ENCODE measurements around the gene TXLNB.
"Not testable (repeated sequence)": the region's sequence is repeated elsewhere in the genome, so short reads cannot be mapped to it uniquely, and the experiment has no call there.

DNA sequence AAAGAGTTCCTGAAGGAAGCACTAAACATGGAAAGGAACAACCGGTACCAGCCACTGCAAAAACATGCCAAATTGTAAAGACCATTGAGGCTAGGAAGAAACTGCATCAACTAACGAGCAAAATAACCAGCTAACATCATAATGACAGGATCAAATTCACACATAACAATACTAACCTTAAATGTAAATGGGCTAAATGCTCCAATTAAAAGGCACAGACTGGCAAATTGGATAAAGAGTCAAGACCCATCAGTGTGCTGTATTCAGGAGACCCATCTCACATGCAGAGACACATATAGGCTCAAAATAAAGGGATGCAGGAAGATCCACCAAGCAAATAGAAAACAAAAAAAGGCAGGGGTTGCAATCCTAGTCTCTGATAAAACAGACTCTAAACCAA lies 79.3 kb downstream of the TXLNB start:
- TF ChIP-seq, protein P1, sequence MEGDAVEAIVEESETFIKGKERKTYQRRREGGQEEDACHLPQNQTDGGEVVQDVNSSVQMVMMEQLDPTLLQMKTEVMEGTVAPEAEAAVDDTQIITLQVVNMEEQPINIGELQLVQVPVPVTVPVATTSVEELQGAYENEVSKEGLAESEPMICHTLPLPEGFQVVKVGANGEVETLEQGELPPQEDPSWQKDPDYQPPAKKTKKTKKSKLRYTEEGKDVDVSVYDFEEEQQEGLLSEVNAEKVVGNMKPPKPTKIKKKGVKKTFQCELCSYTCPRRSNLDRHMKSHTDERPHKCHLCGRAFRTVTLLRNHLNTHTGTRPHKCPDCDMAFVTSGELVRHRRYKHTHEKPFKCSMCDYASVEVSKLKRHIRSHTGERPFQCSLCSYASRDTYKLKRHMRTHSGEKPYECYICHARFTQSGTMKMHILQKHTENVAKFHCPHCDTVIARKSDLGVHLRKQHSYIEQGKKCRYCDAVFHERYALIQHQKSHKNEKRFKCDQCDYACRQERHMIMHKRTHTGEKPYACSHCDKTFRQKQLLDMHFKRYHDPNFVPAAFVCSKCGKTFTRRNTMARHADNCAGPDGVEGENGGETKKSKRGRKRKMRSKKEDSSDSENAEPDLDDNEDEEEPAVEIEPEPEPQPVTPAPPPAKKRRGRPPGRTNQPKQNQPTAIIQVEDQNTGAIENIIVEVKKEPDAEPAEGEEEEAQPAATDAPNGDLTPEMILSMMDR (IDR thresholded peaks at IDR 0.05): not testable (repeated sequence)
- not testable (repeated sequence) for TF ChIP-seq EZH2 (IDR thresholded peaks at IDR 0.05; ENCODE audit: borderline replicate concordance, insufficient read depth, low read depth, low read length, poor library complexity, severe bottlenecking)

All from B cell (primary cell).